Activated CD8-positive, alpha-beta memory T cell treated with anti-CD3 and anti-CD28 coated beads for 36 hours (primary cell): ENCODE measurements around the gene GRIN2A. TPM values are rescaled to one million over a fixed set of nuclear protein-coding genes. Genes with fewer than 3 reads are reported as not detected.

Experiments
- CTCF ChIA-PET: fragments of 350-600 bp; sonication (Branson Sonifier 250); formaldehyde crosslinking; loops from one replicate; lab custom pipeline; 2021; ENCODE audit warnings: antibody characterized with exemption; lab: Charles Lee
- POLR2A ChIA-PET: fragments of 350-600 bp; sonication (Branson Sonifier 250); formaldehyde crosslinking; loops from one replicate; lab custom pipeline; 2021; ENCODE audit warnings: antibody characterized with exemption; lab: Charles Lee
- total RNA-seq, 2 experiments: library from RNA; stranded (reverse); gene quantifications; one replicate each; pipeline ENCODE4 v1.2.3, GENCODE V29; 2021

GRIN2A gene
- total RNA-seq, 2 experiments from 2014 or later, result not detected

DNA sequence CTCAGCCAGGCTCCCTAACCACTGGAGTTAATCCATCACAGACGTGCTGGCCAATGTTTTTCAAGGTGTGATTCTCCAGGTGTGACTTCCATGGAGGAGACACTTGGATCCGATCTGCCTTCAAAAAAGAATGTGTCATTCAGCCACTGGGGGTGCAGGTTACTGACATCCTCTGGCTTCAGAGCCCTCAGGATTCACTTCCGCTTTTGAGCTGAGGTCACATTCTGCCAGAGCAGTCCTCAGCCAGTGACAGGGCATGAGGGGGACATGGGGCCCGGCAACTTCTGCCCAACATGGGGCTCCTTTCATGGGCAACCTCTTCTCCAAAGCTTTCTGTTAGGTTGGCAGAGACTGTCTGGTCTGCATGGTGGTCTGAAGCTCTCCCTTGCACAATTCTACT is 81.4 kb downstream of the GRIN2A start:
- ChIA-PET CTCF (no interaction called here), POLR2A (no interaction called here)

DNA sequence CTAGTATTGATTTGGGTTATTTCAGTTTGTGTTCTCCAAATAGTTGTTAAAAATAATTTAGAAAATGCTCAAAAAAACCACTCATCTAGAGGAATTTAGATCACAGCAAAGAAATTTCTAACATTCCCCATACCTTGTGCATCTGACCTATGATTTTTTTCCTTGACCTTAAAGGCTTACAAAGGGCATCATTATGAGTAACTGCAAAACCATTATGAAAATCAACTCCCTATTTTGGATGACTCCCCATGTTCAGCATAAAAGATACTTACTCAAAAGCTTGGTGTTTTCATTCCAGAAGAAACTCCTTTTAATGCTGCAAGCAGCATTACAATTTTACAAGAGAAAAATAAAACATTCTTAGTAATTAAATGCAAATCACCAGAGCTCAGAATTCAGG is 83.2 kb downstream of the GRIN2A start:
- ChIA-PET POLR2A (no interaction called here), CTCF (no interaction called here)

DNA sequence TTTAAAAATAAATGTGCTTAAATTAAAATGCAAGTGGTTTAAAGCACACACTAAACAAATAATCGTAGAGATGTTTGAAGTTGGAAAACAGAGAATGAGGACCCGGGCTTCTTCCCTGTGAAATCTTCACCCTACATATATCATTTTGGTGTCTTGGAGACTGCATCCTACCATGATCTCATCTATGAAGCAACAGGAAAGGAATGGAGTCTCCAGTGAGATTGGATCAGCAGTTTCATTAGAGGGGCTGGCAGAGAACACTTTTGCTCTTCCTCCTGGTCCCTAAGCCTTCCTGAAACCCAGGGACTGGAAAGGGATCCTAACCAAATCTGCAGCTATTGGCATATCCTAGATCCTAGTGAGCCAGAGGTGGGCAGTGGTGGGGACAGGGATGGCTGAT is 85.0 kb downstream of the GRIN2A start:
- POLR2A ChIA-PET, result no interaction called here
- CTCF ChIA-PET, result no interaction called here

DNA sequence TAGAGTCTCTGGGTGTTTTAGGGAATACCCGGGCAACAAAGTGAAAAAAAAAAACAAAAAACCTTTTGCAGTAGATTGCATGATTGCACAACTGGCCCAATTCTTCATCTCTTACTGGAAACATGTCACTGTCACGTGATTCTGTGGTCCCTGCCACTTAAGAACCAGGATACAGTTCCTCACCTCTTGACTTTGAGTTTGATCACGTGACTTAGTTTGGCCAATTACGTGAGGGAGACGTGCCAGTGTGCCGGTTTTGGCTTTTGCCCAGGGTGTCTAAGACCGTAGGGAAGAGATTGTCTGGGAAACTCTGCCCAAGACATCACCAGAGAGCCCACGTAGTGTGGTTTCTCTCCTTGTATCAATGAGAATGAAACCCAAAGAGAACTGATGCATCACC is 88.7 kb downstream of the GRIN2A start:
- CTCF ChIA-PET, result no interaction called here
- POLR2A ChIA-PET, result no interaction called here

DNA sequence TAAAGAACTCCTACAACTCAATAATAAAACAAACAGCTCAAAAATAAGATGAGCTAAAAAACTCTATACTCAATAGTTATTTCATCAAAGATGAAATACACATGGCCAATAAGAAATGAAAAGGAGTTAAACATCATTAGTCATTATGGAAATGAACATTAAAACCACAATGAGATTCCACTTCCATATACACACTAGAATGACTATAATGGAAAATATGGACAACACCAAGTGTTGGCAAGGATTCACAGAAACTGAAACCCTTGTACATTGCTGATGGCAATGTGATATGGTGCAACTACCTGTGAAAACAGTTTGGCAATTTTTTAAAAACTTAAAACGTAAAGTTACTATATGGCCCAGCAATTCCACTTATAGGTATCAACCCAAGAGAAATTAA is 91.4 kb downstream of the GRIN2A start:
- CTCF ChIA-PET, result no interaction called here
- POLR2A ChIA-PET, result no interaction called here

DNA sequence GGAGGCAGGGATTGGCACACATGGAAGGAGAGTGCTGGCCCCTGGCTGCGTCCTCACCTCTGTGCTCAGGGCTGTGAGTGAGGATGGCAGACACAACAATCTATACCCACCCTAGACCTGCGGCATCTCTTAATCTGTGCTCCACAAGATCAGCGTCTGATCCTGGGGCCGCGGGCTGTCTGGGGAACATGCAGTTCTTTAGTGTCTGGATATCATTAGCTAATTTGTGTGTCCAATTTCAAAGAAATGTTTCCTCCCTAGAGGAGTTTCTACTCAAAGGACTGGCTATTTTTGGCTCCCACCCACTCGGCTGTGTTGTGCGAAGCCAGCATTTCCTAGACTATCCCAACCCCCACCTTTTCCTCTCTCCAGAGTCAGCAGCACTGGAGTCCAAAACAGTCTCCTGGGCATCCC is 93.8 kb downstream of the GRIN2A start:
- CTCF ChIA-PET, result no interaction called here
- POLR2A ChIA-PET, result no interaction called here

DNA sequence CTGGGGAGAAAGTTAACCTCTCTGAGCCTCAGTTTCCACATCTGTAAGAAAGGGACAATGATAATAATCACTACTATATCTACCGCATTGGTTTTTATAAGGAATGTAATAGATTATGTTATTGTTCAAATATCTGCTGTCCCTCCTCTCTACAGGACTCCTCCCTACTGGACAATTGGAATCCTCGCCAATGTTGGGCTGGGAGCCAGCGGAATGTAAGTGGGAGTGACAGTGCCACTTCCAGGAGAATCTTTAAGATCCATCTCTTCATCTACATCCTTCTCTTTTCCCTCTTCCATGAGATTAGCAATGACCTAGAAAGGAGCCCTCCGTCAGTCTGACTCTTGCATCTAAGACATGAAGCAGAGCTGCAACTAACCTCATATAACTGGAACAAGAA is 95.1 kb downstream of the GRIN2A start:
- CTCF ChIA-PET, result no interaction called here

DNA sequence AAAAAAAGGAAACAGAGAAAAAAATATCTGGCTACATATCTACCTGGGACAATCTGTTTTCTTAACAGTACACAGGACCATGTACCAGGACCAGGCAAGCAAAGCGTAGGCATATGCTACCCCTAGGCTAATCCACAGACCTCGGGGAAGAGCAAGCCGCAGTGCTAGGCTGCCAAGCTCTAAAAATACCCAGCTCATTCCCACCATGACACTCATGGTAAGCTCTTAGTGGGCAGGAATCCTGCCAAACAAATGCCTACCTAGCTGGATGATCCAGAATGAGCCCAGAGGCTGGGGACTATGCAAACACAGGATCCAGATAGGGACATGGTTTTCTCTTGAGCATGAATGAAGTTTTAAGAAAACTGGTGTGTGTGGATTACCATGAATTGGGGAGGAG is 95.6 kb downstream of the GRIN2A start:
- CTCF ChIA-PET, result no interaction called here
- POLR2A ChIA-PET, result interaction anchor here (0.6 kb wide), 1 partner anchor 1109 kb away, joined by 5 read pairs; no protein-coding TSS in a partner anchor

More for the DNA sequence above, 95.1 kb downstream of the GRIN2A start:
- POLR2A ChIA-PET, result no interaction called here

DNA sequence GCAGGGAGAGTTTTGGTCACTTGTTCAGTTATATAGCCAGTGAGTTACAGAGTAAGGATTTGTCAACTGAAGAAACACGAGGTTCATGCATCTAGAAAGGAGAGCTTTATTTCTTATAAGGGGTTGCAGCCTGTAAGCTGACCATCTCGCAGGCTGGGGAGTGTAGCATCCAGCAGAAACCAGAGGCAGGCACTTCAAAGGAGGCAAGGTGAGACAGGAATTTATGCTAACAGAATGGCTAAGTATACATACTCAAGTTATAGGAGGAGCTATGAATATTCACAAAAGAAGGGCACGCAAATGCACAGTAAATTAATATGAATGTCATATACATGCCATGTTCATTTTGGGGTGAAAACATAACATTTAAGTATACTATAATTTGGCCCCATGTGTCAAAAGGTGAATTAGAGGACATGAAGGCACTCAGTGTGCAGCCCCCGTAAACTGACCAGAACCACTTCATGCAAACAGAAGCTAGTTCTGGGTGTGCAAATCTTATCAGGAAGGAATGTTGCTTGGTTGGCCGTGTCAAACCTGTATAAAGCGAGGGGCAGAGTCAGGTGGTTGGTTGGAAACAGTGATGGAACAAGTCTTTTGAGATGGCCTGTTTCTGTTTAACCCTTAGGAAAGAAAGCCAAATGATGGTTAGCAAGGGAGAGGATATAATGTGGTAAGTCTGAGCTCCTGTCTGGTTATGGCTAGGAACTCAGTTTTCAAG is 97.0 kb downstream of the GRIN2A start:
- ChIA-PET POLR2A (no interaction called here), CTCF (no interaction called here)

DNA sequence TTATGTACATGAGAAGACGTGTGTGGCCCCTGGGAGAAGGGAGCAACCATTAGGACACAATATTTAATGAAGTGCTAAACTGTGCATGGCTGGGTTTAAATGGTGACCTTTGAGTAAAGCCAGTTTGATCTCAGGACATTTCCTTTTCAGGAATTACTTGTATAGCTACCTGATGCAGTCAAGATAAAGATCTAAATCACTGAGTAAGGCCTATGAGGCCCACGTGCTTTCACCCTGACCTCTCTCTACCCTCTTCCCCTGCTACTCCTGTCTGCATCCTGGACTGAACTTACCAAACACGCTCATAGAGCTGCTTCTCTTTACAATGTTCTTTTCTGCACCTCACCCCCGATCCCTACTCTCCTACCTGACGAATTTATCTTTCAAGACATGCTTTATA is 98.9 kb downstream of the GRIN2A start:
- ChIA-PET CTCF (no interaction called here), POLR2A (no interaction called here)

DNA sequence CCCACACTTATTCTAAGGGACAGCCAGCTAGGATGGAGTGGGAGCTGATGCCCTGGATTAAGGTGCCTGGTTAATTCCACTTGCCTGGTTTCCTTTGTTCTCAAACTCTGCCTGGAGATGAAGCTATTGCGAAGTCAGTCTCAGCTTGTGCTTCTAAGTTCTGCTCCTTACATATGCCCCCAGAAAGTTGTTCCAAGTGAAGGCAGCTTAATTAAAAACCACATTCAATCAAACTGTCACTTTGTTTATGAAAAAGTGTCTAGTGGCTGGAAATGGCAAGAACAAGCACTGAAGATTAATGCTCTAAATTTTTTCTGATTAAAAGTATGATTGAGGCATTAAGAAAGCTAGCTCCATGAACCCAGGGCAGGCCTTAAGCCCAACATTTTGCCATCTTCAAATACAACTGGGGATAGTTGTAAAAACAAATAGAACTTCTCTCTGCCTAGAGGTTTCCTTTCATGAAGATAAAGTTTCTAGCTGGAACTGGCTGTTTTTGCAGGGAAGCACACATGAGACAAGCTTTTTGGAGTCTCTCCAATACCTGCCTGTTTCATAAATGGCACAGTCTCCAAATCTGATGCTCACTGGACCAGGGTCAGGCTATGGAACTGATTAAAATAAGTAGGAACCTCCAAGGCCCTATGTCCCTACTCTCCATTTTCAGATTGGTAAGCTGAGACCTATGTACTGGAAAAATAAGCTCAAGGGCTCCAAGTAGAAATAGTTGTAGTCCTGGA is 100.9 kb downstream of the GRIN2A start:
- CTCF ChIA-PET, result no interaction called here
- POLR2A ChIA-PET, result no interaction called here

DNA sequence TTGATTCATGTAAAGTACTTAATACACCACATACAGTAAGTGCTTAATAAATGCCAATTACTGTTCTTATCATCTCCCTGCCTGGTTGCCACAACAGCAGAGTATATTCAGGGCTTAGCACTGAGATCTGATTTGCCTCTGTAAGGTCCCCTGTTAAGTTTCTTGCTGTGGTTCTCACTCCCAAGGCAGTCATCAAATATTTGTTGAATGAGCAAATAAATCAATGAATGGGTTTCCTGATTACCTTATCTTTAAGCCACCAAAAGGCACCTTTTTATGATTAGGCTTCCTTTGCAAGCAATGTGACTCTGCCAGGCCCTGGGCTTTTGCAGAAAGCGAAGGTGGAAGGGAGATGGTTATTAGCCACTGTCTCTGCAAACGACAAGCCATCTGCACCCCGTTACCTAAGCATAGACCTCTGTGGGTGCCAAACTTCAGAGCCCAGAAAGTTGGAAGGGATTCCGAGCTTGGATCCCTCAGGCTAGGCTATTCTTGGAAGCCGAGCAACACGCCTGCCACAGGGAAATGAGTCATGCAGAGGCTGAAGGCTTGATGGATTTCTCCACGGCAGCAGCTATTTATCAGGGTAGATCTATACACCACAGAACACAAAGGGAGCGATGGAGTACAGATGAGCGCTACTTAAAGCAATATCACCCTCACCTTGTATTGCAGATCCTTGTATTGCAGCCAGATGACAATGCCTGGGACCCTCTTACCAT is 102.0 kb downstream of the GRIN2A start:
- ChIA-PET POLR2A (no interaction called here), CTCF (no interaction called here)

DNA sequence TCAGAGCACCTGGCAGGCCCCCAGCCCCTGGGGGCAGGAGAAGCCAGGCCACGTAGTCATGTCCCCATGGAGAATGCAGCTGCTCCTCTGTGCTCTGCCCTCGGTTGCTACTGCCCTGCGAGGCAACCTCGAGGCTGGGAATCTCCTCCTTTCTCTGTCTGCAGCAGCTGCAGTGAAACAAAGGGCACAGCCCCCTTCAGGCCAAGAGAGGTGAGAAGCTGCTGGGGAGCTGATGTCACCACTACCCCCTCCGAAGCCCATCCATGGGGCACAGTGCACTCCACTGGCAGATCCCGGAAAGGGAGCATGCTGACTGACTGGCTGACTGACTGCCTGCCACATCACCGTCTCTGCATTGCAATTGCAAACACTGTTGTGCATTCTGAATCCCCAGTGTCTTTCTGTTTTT is 103.7 kb downstream of the GRIN2A start:
- ChIA-PET CTCF (no interaction called here), POLR2A (no interaction called here)

DNA sequence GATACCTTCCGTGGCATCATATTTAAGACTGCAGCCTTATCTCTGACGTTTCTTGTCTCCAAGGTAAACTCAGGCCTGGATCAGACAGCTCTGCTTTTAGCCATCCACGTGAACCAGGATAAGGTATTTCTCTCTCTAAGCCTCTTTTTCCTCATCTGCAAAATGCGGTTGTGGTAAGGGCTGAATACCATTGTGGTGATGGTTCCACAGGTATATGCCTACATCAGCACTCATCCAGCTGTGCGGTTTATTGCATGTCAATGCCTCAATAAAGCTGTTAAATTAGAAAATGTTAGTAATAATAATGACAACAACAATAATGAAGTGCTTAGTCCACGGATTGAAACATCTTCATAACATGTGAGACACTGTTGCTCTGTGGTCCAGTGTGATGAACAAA is 104.4 kb downstream of the GRIN2A start:
- POLR2A ChIA-PET, result no interaction called here
- CTCF ChIA-PET, result no interaction called here

DNA sequence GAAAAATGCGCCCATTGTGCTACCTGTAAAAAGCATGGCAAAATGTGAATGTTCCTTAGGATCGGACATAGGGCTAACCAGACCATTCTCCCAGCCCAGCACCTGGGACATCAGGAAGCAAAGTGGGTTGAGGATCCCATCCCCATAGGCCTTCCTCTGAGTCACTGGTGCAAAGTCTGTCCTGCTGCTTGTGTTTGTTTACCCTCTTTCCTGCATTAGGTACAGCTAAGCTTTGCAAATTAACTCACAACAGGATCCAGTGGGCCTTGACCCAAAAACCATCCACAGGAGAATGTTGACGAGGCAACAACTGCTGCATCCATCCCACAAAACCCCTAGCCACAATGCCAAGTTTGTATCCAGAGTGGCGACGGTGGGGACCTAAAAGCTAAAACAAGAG is 106.2 kb downstream of the GRIN2A start:
- ChIA-PET CTCF (no interaction called here), POLR2A (no interaction called here)

DNA sequence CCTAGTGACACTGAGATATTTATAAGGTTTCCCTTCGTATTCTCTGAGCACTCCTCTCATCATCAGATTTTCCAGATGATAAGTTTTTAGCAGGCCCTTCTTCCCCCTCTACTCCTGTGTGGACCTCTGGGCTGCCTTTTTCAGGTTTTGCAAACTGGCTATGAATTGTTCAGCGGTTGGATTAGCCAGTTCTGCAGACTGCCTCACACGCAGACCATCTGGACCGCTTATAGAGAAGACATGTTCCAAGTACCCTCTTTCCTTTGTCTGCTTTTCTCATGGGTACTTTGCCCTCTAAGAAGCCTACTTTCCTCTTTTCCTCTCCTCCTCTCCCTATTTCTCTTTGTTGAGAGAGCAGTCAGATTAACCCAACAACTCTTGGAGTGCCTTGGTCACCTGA is 111.6 kb downstream of the GRIN2A start:
- ChIA-PET CTCF (no interaction called here), POLR2A (no interaction called here)

DNA sequence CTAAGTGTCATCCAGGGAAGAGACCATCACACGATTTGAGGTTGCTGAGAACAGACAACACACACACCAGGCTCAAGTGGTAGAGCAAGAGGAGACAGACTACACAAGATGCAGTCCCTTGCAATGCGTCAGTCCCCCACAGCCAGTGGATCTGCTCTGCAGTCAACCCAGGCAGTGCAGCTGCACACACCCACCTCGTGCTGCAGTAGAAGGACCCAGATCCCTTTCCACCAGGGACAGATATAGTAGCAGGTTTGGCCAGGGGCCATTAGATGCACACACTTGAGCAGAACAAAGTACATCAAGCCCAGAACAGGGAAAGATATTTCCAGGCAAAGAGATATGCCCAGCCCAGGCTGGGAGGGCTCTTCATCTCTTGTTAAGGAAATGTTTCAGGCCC is 112.9 kb downstream of the GRIN2A start:
- CTCF ChIA-PET, result no interaction called here
- POLR2A ChIA-PET, result no interaction called here

DNA sequence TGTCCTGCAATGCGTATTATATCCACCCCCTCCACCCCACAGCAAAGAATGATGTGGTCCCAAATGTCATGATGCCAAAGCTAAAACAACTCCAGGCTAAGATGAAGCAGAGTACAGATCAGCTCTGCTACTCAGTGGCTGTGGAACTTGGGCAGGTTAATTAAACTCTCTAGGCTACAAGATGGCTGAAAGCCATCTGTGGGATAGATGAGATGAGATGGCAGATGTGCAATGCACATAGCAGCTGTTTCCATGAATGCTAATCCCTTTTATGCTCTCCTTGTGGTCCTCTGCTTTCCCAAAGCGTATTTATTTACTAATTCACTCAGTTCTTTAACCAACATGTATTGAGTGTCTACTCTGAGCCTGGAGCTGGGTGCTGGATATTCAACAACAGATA is 114.4 kb downstream of the GRIN2A start:
- ChIA-PET CTCF (no interaction called here), POLR2A (no interaction called here)

DNA sequence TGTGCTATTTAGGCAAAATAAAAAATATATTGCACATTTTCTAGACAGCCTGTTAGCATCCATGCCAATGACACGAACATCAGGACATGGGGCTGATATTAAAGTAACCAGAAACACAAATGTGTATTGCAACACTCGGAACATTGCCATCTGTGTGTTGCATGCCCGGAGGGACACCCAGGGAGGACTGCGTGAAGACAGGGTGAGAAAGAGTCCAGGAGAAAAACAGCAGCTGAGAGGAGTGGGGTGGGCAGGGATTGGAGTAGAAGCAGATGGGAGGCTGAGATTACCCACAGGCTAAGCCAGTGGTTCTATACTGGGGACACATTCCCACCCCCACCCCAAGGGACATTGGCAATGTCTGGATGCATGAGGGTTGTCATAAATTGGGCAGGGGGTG is 114.8 kb downstream of the GRIN2A start:
- CTCF ChIA-PET, result no interaction called here

DNA sequence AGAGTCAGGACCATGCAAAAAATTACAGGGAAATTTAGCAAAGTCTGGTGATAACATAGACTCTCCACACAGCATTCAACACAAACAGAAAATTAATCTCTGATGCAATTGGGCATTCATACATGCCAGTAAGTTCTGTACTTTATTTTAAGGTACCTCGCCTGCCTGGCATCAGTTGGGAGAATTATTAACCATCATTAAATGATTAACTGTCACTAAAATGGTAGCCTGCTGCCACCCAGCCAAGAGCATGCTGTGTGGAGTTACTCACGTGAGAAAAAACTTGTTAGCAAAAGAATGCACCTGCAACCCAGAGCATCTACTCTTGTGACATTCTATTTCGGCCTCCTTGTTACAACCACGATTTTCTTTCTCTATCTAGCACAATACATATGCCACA is 117.2 kb downstream of the GRIN2A start:
- CTCF ChIA-PET, result no interaction called here
- POLR2A ChIA-PET, result no interaction called here

More for the DNA sequence above, 114.8 kb downstream of the GRIN2A start:
- POLR2A ChIA-PET, result no interaction called here

DNA sequence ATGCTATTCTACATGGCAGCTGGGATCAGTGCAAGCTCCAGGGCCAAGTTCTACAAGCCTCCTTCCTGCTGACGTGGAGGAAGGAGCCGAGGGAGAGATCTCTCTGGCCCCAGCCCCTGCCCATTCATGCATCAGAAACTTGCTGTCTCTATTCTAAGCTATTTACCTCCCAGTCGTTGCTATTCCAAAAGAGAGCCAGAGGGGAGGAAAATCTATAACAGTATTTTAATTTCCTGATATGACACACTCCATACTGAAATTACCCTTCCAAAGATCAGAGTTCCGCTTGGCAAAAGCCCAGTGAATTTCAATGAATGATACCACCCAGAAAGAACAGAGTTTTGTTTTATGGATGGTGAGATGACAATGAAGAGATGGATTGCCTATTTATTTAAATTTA is 133.4 kb downstream of the GRIN2A start:
- ChIA-PET CTCF (no interaction called here), POLR2A (no interaction called here)
